Bronchial epithelial cell (primary cell): ENCODE data around the gene MAD2L2. TPM values are rescaled to one million over a fixed set of nuclear protein-coding genes. Genes with fewer than 3 reads are reported as not detected.
A peak's percentile ranks its signal among the peaks of the same experiment; 100 is the strongest.

ENCODE experiments used
- DNase-seq: peaks from one replicate; pipeline ENCODE4 v3.0.0-alpha.2; 2010; ENCODE audit warnings: low read depth
- FAIRE-seq: peaks from 2 replicates; lab custom pipeline; 2011; peaks lifted over from hg19 to GRCh38; lab: Jason Lieb, UNC
- H3K27me3 ChIP-seq: 2 replicates; pipeline ENCODE4 v1.5.1; 2011; ENCODE audit warnings: low read length; ENCODE audit not compliant: control insufficient read depth, insufficient read depth
- H3K36me3 ChIP-seq: 2 replicates; pipeline ENCODE4 v1.5.1; 2011; ENCODE audit warnings: low read length; ENCODE audit not compliant: control insufficient read depth, insufficient read depth
- H3K4me3 ChIP-seq: 2 replicates; pipeline ENCODE4 v1.5.1; 2011; ENCODE audit warnings: mild to moderate bottlenecking, low read depth, low read length, control low read depth
- total RNA-seq: library from RNA; depleted of rRNA; stranded (reverse); fragments of >200 nt; gene quantifications from 2 replicates; pipeline ENCODE4 v1.2.1, GENCODE V29; 2014
- TF ChIP-seq, protein P1 (sequence below): IDR thresholded peaks from 2 replicates; pipeline ENCODE4 v1.5.1; 2011; ENCODE audit warnings: mild to moderate bottlenecking, moderate library complexity, low read length, control low read depth, inconsistent platforms; ENCODE audit not compliant: insufficient read depth, severe bottlenecking

The MAD2L2 gene
- total RNA-seq, 1 donor from 2014 or later = 44.5 TPM

DNA sequence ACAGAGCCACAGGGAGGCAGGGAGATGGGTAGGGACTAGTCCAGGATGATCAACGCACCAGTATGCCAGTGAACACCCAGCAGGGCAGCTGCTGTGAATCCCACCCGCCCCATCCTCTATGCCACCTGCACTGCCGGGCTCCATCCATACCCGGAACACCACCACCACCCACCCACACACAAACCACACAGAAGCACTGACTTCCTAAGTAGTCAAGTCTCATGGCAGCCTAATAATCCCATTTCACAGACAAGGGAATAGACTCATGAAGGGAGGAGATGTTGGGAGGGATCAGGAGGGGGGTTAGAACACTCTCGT lies 16.9 kb upstream of the MAD2L2 start:
- Histone ChIP-seq H3K36me3 (no peaks in the 10 kb centered on the region), H3K27me3 (peaks cover 39% of the 10 kb centered on the region), H3K4me3 (no peak overlapping the region)
- FAIRE-seq = no peak
- DNase-seq = no peak
- TF ChIP-seq, protein P1, sequence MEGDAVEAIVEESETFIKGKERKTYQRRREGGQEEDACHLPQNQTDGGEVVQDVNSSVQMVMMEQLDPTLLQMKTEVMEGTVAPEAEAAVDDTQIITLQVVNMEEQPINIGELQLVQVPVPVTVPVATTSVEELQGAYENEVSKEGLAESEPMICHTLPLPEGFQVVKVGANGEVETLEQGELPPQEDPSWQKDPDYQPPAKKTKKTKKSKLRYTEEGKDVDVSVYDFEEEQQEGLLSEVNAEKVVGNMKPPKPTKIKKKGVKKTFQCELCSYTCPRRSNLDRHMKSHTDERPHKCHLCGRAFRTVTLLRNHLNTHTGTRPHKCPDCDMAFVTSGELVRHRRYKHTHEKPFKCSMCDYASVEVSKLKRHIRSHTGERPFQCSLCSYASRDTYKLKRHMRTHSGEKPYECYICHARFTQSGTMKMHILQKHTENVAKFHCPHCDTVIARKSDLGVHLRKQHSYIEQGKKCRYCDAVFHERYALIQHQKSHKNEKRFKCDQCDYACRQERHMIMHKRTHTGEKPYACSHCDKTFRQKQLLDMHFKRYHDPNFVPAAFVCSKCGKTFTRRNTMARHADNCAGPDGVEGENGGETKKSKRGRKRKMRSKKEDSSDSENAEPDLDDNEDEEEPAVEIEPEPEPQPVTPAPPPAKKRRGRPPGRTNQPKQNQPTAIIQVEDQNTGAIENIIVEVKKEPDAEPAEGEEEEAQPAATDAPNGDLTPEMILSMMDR = no peak

- FAIRE-seq = peak; percentile 23
- H3K27me3 ChIP-seq = peaks cover 43% of the 10 kb centered on the region
Measured at GRCh38 chr1:11697188-11697892, 16.4 kb upstream of the MAD2L2 start.

GRCh38 chr1:11695861-11696260 lies 14.9 kb upstream of the MAD2L2 start:
- no peak overlapping the region for H3K4me3 ChIP-seq
- TF ChIP-seq, protein P1 = no peak
- FAIRE-seq (no peak), DNase-seq (no peak)
- H3K27me3 ChIP-seq = peaks cover 40% of the 10 kb centered on the region
- no peaks in the 10 kb centered on the region for H3K36me3 ChIP-seq

More at GRCh38 chr1:11697188-11697892, 16.4 kb upstream of the MAD2L2 start:
- no peaks in the 10 kb centered on the region for H3K36me3 ChIP-seq
- no peak overlapping the region for H3K4me3 ChIP-seq
- TF ChIP-seq, protein P1 = no peak
- DNase-seq = no peak

DNA sequence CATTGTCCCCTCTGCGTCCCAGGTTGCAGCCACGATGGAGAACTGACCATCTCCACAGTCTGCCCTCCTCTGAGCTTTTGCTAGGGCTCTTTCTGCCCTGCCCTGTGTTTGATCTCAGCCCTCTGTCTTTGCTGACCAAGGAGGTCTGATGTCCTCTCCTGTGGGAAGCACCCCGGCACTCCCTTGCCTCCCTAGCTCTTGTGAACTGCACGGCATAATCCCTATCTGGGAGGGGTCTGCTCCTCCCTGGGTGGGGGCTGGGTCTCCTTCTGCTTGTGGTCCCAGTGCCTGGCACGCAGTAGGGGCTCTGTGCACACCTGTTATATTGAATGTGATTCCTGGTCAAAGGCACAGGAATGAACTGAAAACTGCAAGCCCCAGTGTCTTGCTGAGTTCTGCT lies 13.0 kb upstream of the MAD2L2 start:
- Histone ChIP-seq H3K4me3 (no peak overlapping the region), H3K27me3 (peaks cover 44% of the 10 kb centered on the region), H3K36me3 (no peaks in the 10 kb centered on the region)
- DNase-seq = no peak
- TF ChIP-seq, protein P1 = no peak
- no peak for FAIRE-seq

DNA sequence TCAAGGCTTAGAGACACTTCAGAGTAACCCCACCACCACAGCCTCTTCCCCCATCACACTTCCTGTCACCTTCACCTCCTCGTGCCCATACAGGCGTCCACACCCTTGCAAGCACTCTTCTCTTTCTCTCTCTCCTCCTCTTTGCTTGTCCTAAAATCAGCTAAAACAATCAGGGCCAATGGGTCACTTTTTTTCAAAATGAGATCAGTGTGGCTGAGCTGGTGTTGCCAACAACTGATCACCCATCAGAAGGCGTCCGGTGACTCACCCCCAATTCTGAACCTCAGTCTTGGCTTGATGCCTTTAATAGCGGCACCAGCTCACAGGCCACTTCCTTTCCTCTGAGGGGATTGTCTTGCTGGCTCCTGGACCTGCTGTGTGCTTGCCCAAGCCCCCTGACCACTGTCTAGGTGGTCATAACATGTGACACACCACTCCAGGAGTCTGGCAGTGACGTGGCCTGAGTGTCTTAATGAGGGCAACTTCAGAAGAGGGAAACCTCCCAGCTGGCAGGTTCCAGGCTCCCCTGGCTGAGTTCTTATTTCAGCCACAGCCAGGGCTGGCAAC lies 12.2 kb upstream of the MAD2L2 start:
- DNase-seq (peak; percentile 84), FAIRE-seq (peak; percentile 43)
- Histone ChIP-seq H3K4me3 (no peak overlapping the region), H3K36me3 (no peaks in the 10 kb centered on the region), H3K27me3 (peaks cover 44% of the 10 kb centered on the region)
- TF ChIP-seq, protein P1 = no peak
